Left lung (tissue), 10 donors: ENCODE measurements around the gene SFTPA2. TPM values are rescaled to one million over a fixed set of nuclear protein-coding genes. Genes with fewer than 3 reads are reported as not detected.
"Not testable (repeated sequence)": the region's sequence is repeated elsewhere in the genome, so short reads cannot be mapped to it uniquely, and the experiment has no call there.

ENCODE experiments used
- ATAC-seq: fragments of 200-7000 bp; cut with Tn5 transposase; one replicate; pipeline ENCODE4 v1.9.1; 2020; ENCODE audit warnings: moderate library complexity
- DNase-seq, 4 donors: peaks; one replicate each; pipeline ENCODE4 v3.0.0-alpha.2; 2013 to 2020
- H3K27ac ChIP-seq, 2 donors: fragments of 200-600 bp; sonication (generic) in 1 of 2; one replicate each; pipeline versions ENCODE4 v1.5.0 to v1.8.0; 2020 to 2021
- H3K27me3 ChIP-seq, 2 donors: fragments of 200-600 bp; sonication (generic) in 1 of 2; one replicate each; pipeline versions ENCODE4 v1.5.0 to v1.8.0; 2020 to 2021
- H3K36me3 ChIP-seq, 2 donors: fragments of 200-600 bp; sonication (generic) in 1 of 2; one replicate each; pipeline versions ENCODE4 v1.5.0 to v1.8.0; 2020 to 2021
- H3K4me1 ChIP-seq, 2 donors: fragments of 200-600 bp; one replicate each; pipeline ENCODE4 v1.8.0; 2021
- H3K4me3 ChIP-seq, 2 donors: fragments of 200-600 bp; sonication (generic) in 1 of 2; one replicate each; pipeline versions ENCODE4 v1.5.0 to v1.8.0; 2020 to 2021; ENCODE audit warnings: mild to moderate bottlenecking in 1 of 2
- H3K9me3 ChIP-seq, 2 donors: fragments of 200-600 bp; sonication (generic) in 1 of 2; one replicate each; pipeline versions ENCODE4 v1.5.0 to v1.8.0; 2020 to 2021
- intact Hi-C, 2 donors: fragments of 100-400 bp; cut with DNase I; formaldehyde crosslinking; loops; one replicate each; pipeline versions ENCODE4 v1.11.2 to v1.14.2; 2022
- polyA plus RNA-seq, 6 donors: library from polyadenylated mRNA; unstranded; fragments of 120-200 nt; gene quantifications; one replicate each; pipeline ENCODE4 v1.2.1, GENCODE V29; 2013; ENCODE audit not compliant: insufficient read length in 6 of 6
- total RNA-seq, 2 donors: library from RNA; stranded (reverse); fragmentation: NEBNext Ultra II Directional; extraction: Animal tissue kit (Norgen Biotek cat#: 25700); gene quantifications; one replicate each; pipeline ENCODE4 v1.2.1, GENCODE V29; 2021
- donor health status: DM: no; HTN: yes; CAD: no.
- donor health status: DM: no; HTN: no; CAD: no.

The SFTPA2 gene
- total and polyA plus RNA-seq, 8 donors, result 0.83 to 13,178 (median 7.7) TPM

DNA sequence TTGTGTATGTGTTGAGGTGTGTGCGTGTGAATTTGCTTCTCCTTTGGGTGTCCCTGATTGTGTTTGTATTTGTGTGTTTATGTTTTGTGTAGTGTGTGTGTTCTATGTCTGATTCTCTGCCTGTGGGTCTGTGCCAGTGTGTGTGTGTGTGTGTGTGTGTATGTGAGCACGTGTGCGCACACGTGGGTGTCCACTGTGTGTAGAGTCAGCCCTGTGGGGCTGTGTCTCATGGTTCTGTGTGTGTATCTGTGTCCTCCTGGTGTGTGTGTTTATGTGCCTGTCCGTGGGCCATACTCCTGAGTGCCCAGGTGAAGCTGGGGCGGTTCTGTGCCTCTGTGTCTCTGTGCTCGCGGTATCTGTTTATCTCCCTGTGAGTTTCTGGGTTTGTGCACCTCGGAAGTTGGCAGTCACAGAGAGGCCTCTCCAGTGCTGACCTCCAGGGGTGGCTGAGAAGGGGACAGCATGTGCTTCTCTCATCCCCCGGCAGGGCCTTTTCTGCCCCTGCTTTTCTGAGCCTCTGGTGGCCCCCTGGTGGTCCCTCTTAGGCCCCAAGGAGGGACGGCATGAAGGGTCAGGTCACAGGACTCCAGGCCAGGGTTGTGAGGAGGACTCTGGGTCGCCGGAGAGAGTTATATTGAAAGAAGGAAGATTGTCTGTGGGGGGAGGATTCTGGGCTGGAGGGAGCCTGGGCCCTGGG, 36.9 kb downstream of the SFTPA2 start:
- DNase-seq, intact Hi-C loops, ATAC-seq, H3K4me3 ChIP-seq, H3K27me3 ChIP-seq, H3K27ac ChIP-seq, H3K9me3 ChIP-seq, H3K4me1 ChIP-seq, H3K36me3 ChIP-seq: not testable (repeated sequence)

DNA sequence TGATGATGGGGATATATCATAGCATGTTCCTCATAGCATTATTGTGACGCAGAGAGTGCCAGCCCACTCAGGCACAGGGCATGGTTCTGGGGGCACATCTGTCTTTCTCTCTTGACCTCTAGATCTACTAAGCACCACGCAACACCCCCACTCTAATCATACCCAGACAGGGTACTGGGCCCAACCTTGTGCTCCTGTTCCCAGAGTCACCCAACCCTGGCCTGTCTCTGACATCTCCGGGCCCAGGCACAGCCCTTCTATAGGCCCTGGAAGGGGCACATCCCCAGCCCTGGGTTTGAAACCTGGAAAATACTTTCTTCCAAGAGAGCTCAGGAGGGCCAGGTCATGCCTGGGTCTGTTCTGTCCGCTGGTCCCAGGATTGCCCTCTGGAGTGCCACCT, 37.7 kb downstream of the SFTPA2 start:
- ATAC-seq, result not testable (repeated sequence)

DNA sequence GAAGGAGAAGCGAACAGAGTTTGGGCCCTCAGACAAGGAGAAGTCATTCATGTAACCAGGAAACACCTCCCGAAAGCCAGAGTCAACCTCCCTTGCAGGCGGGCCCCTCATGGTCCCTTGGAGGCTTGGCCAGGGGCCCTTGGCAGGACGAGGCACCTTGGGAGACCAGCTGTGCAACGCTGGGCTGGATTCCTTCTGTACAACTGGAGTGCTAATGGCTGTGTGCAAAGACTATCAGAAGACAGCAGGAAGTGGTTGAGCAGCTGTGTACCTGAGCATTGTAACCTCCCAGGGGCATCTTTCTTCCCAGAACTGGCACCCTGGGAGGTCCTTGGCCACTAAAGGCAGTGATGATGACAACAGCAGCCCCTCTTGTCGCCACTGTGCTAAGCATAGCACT, 38.5 kb downstream of the SFTPA2 start:
- DNase-seq, intact Hi-C loops, H3K4me3 ChIP-seq, H3K36me3 ChIP-seq, H3K27ac ChIP-seq, H3K4me1 ChIP-seq, H3K9me3 ChIP-seq, H3K27me3 ChIP-seq, ATAC-seq: not testable (repeated sequence)

More for the DNA sequence above, 37.7 kb downstream of the SFTPA2 start:
- intact Hi-C loops, H3K4me3 ChIP-seq, H3K4me1 ChIP-seq, H3K9me3 ChIP-seq, DNase-seq, H3K27me3 ChIP-seq, H3K36me3 ChIP-seq, H3K27ac ChIP-seq: not testable (repeated sequence)

DNA sequence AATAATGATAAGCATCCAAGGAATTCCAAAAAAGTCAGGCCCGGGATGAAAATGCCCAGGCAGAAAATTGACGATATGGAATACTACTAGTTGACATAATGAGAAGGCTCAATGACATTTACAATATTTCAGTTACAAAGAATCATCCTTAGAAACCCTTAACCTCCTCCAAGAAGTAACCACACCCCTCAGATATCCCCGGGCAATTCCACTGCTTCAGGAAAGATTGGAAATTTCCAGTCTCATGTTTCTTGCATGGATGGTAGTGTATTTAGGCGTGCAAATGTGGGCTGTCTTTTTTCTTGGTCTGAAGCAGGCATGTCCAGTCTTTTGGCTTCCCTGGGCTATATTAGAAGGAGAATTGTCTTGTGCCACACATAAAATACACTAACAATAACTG, 42.6 kb downstream of the SFTPA2 start:
- DNase-seq, ATAC-seq, intact Hi-C loops, H3K4me3 ChIP-seq, H3K27me3 ChIP-seq, H3K9me3 ChIP-seq, H3K4me1 ChIP-seq, H3K36me3 ChIP-seq, H3K27ac ChIP-seq: not testable (repeated sequence)

DNA sequence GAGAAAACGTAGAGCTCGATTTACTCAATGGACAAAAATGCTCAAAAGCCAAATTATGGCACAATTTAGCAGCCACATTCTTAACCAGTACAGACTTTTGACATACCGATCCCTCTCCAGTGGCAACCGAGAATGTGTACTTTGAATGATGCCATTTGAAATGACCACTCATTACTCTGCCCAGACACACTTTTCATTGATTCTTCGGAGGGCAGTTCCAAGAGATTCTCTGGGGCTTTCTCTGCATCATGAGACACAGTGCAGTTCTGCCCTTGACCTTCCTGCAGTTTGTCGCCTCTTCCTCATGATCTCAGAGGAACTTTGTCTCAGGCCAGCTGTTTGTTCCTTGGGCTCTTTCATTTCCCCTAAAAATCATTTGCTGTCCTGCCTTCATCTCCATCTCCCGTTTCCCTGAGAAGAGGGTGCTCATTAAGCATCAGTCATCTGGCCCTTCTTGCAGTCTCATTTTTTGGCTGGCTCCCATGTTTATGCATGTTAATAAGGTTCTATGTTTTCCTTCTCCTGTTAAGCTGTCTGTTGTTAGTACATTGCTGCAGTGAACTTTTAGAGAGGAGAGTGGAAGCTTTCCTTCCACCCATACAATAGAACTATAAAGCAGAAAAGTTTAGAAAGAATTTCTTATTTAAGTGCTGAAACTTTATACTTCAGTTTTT, 43.5 kb downstream of the SFTPA2 start:
- intact Hi-C loops, DNase-seq, H3K27ac ChIP-seq, H3K9me3 ChIP-seq, H3K27me3 ChIP-seq, ATAC-seq, H3K4me1 ChIP-seq, H3K36me3 ChIP-seq, H3K4me3 ChIP-seq: not testable (repeated sequence)

DNA sequence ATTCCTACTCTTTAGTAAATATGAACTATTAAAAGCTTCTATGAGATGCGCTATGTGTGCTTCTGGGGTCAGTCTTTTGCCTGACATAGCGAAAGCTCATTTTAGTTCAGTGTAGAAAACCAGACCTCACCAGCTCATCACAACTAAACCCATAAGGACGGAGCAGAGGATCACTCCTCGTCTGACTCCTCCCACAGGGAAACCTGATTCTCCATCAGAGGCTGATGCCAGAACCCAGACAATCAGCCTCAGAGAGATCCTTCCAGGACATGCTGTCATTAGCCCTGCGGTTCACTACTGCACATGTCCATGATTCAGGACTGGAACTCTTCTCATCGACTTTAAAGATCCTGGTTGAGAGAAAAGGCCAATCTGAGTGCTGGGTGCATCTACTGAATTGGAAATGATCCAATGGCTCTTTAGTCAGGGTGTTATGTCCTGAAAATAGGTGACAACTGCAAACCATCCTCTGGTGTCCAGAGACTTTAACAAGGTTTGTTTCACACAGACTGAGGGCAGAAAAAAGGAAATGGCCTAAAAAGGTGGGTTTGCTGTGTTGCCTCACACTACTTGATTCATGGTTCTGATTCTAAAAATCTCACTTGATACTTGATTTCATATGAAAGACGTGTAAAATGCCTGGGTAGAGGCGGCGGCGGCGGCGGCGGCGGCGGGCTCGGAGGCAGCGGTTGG, 48.2 kb downstream of the SFTPA2 start, which contains the start of gene EIF5AL1:
EIF5AL1 (plus strand) TSS at position 643 of the 693 bp plus-strand sequence. CDS start 117 bp downstream, outside the sequence.
- ATAC-seq, H3K27ac ChIP-seq, intact Hi-C loops, DNase-seq, H3K27me3 ChIP-seq, H3K36me3 ChIP-seq, H3K4me1 ChIP-seq, H3K9me3 ChIP-seq, H3K4me3 ChIP-seq: not testable (repeated sequence)

DNA sequence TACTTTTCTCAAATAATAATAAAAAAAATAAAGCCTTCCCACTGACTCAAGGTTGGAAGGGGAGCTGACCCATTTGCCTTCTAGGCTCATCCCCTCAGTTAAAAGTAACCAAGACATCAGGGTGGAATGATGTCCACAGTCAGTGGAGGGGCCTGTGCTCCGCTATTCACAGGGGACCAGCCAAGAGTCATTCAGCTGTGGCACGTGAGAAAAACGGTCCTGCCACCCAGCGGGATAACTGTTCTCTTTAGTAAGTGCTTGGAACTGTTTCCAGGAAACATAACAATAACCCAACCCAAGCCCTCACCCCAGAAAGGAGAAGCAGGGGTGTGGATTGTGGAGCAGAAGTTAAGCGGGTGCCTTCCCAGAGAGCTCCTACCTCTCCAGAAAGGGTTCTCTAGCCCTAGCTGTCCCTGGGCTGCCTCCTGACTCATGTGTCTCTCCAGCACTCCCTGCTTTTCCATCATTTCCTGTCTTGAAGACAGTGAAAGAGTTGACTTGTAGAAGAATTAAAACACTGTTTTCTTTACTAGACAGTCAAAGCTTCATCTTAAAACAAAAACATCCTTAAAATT, 50.2 kb downstream of the SFTPA2 start:
- H3K9me3 ChIP-seq, H3K27me3 ChIP-seq, DNase-seq, H3K27ac ChIP-seq, H3K4me1 ChIP-seq, H3K36me3 ChIP-seq, H3K4me3 ChIP-seq, intact Hi-C loops: not testable (repeated sequence)
- ATAC-seq, result peak; percentile 68

DNA sequence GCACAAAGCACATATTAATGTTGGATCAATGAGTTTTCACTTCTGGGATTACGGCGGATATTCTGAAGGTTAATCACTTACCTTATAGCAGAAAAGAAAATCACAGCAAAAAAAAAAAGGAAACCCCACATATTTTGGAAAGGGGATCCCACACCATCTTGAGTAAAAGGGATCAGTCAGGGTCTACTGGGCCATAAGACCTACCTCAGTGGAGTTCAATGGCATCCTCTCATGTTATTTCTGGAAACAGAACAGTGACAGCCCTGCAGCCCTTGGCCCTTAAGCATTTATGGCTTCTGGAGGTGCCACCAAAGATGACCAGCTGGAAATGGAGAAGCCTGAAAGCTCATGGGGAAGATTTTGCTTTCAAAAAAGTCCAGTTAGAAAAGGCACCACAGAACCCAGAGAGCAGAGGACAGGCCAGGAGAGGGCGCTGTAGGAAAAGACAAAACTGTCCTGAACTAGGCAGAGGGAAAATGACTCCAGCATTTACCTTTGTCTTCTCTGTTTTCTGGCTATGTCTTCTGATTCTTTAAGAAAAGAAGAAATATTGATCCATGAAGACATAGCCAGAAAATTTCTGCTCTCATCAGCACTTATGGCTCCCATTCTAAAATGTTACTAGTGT, 50.8 kb downstream of the SFTPA2 start:
- H3K4me3 ChIP-seq, H3K27me3 ChIP-seq, H3K36me3 ChIP-seq, H3K27ac ChIP-seq, H3K4me1 ChIP-seq, H3K9me3 ChIP-seq, intact Hi-C loops, DNase-seq: not testable (repeated sequence)
- ATAC-seq, result peak; percentile 83

DNA sequence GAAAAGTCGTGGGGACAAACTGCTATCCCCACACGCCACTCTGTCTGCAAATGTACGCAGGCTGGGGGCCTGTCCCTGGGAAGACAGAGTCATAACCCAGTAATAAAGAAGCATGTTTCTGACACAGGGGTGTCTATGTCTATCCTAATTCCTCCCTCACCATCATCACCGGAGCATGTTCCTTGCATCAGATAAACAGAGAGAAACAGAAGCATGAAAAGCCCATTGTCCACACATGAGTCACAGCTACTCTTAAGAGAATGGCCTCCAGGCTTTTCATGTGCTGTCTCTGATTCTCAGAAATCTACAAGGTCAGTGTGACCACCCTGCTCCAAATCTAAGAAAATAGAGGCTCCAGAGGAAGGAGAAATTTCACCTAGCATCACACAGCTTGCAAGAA, 52.0 kb downstream of the SFTPA2 start:
- H3K4me1 ChIP-seq, intact Hi-C loops, H3K4me3 ChIP-seq, H3K27ac ChIP-seq, ATAC-seq, DNase-seq, H3K36me3 ChIP-seq, H3K9me3 ChIP-seq, H3K27me3 ChIP-seq: not testable (repeated sequence)
